NCI-H2107 (cell line): Measurements from ENCODE around the gene MAD1L1.
"Not testable (repeated sequence)": the region's sequence is repeated elsewhere in the genome, so short reads cannot be mapped to it uniquely, and the experiment has no call there.

ENCODE experiments used
- DNase-seq: peaks from one replicate; lab custom pipeline; 2025; lab: John Stamatoyannopoulos, UW

The MAD1L1 gene

DNA sequence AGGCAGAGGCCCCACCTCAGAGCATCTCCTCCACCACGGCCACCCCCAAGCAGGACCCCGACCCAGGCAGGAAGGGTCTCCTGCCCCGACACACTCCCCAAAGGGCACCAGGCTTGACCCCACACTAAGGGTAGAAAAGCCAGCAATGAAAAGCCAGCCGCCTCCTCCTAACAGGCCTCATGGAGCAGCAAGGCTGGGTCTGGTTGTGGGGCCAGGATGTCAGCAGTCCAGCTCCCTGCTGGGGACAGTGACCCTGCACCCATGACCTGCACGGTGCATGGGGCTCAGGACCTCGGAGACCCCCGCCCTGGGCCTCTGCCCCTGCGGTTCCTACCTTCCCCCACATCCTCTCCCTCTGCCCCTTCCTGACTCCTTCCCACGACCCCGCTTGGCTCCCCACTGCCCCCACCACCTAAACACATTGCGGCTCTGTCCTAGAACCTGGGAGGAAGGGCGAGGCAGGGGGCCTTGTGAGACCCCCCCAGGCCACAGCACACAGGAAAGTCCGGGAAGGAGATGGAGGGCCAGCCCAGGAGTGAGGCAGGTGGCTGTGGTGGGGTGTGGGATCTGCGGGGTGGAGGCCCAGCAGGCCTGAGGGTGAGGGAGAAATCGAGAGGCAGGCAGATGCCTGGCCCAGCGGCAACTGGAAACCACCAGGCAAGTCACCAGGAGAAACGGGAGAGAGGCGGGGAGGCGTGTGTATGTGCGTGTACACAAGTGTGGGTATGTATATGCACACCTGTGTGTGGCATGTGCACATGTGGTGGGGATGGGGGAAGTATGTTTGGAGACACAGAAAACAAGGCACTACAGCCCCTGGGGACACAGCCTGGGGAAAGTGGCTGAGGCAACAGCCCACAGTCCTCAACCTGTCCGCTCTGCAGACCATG is 229.9 kb downstream of the MAD1L1 start:
- DNase-seq: no peak

DNA sequence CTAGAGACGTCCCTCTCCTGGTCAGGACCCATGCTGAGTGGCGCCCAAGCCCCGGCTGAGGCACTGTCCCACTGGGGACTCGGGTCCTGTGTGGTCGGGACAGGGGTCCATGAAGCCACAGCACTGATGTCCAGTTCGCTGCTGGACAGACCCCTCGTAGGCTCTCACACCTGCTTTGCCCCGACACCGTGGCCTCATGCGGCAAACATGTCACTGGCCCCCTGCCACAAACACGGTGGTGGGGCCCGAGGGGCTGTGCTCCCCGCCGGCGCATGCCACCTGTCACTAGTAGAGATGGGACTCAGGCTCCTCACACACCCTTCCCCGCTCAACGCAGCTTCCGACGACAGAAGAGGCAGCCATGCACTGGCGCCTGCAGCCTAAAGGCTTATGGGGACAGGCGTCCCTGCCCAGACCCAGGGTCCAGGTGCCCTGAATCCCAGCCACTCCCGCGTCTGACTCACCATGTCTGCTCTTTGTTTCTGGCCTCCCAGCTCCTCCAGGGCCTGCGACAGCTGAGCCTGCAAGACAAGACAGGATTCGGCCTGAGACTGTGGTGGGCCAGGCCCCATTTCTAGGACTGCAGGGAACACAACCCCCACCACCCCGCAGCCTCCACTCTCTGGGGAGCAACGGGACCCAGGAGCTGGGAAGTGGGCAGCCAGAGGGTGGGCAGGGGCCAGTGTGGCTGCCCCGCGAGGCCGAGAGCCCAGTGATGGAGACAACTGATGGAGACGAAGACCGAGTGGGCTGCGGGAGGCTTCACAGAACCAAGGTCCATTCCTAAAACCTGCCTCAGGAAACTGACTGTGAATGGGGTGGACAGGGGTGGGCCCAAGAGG is 230.9 kb downstream of the MAD1L1 start:
- DNase-seq: no peak

DNA sequence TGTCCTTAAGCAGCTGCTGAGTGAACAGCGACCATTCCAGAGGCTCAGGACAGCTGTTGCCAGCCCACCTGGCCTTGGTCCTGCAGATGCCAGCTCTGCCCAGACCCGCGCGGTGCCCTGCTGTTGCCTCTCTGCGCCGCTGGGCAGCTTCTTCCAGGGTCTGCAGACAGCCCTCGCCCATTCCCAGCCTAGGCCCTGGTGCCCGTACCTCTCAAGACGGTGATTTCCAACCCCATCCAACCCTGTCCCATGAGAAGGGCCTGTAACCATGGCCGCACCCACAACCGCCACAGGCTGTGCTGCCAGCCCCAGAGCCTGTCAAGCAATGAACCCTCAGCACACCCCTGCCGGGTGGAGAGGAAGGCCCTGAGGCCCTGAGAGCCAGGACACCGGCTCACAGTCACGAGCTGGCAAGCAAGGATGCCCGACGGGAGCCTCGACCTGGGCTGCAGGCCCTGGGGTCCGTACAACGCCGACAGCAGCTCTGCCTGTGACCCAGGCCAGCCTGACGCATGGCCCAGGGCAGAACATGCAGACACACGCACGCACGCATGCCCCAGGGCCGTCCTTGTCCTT is 231.9 kb downstream of the MAD1L1 start:
- DNase-seq: no peak

DNA sequence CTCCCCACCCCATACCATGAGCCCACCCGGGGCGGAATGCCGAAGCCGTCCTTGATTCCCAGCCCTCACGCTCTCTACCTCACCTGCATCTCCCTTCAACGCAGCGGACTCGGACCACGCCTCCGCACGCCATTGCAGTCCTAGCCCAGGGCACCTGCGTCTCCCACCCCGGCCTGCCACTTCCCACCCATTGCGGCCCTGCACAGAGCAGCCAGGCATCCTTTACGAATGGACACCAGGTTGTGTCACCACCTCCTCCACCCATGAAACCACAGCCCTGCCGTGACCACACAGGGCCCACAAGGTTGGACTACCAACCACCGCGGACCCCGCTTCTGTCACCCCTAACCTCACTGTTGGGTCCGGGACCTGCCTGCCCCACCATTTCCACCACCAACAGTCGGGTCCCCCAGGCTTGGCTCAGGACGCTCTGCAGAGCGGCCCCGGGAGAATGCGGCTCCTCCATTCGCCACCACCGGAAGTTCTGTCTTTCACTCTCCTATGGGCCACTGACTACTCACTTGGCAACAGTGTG is 232.5 kb downstream of the MAD1L1 start:
- no peak for DNase-seq

GRCh38 chr7:1999278-1999984 is 233.3 kb downstream of the MAD1L1 start:
- DNase-seq: no peak

DNA sequence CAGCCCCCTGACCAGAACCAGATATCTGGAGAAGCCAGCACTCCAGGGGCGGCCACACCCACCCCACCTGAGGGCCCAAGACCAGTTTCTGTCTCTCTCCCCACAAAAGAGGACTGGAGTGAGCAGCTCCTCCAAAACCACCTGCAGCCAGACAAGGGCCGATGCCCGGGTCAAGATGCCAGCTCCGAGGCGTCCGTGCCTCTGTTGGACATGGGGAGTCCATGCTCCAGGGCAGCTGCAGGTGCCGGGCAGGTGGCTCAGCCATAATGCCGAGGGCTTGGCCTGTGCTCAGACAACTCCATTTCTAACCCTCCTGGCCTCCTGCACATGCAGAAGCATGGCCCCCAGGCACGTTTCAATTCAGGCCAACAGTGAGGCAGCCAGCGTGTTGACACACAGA is 234.6 kb downstream of the MAD1L1 start:
- DNase-seq: no peak

DNA sequence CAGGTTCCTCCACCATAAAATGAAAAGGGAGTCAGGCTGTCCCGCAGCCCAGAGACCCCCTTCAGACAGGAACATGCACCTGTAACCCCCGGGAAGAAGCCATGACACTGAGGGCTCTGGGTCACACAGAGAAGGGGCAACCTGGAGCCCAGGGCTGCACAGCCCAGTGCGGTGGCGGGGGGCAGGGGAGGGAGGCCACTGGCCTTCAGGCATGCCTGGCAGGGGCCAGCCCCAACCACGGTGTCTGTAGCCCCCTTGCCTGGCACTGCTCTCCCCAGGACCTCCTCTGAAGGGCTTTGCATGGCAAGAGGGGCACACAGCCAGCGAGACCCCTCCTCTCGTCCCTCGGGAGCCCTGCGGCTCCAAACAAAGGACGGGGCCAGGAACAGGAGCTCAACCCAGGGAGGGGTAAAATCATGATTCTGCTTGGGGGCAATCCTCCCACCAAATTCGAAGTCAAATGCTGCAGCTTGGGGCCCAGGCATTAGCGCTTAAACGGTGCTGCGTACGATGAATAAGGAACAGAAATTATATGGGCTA is 235.1 kb downstream of the MAD1L1 start:
- no peak for DNase-seq

GRCh38 chr7:1996816-1997215 is 235.9 kb downstream of the MAD1L1 start:
- no peak for DNase-seq

GRCh38 chr7:1995911-1996420 is 236.8 kb downstream of the MAD1L1 start:
- not testable (repeated sequence) for DNase-seq

GRCh38 chr7:1995426-1995825 is 237.3 kb downstream of the MAD1L1 start:
- no peak for DNase-seq

DNA sequence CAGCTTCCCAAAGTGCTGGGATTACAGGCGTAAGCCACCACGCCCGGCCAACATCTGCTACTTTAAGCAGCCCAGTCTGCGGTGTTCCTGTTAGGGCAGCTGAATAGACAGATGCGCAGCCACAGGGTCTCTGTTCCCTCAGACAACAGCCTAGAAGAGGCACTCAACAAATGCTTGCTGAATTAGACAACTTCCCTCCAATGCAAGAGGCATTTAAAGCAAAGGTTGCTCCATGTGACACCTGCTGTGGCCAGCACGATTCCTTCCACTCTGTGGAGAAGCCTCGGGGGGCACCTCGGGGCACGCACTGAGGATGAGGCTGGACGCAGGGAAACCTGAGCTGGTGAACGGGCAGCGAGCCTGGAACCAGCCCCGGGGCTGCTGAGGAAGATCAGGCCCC is 237.8 kb downstream of the MAD1L1 start:
- peak; percentile 58 for DNase-seq

DNA sequence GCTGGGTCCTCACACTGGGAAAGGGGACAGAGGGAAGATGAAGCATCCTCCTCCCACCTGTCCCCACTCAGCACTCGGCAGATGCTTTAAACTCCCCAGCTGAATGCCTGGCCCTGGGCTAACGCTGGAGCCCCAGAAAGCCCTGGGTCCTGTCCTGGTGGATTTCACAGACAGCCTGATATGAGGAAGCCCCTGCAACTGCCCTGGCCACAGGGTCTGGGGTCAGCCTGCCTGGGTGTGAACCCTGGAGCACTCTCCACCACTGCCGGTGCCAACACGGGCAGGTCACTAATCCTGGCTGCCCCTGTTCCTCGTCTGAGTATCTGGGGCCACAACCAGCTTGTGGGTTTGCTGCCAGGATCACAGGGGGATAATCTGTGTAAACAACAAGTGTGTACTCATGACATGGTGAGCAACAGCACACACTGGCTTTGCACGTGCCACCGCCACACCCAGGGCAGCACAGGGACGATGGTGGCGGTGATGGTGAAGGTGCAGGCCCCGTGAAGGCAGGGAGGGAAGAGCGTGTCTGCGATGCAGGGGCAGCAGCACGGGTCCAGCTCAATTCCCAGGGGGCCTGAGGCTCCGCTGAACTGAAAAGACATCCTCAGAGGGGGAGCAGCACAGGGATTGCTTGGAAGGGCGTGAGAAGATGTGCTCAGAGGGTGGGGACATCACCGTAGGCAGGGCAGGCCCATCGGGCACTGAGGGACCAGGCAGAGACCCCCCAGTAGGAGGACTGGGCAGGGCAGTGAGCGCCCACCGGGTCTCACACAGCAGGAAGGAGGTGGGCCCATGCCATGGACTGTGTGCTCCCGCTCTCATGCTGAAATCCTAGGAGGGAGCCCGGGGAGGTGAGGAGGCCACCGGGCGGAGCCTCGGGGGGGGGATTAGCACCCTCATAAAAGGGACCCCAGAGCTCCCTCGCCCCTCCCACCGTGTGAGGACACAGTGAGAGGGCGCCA is 238.7 kb downstream of the MAD1L1 start:
- no peak for DNase-seq

- DNase-seq: no peak
These were observed 239.6 kb downstream of the MAD1L1 start for GRCh38 chr7:1993031-1993695.

DNA sequence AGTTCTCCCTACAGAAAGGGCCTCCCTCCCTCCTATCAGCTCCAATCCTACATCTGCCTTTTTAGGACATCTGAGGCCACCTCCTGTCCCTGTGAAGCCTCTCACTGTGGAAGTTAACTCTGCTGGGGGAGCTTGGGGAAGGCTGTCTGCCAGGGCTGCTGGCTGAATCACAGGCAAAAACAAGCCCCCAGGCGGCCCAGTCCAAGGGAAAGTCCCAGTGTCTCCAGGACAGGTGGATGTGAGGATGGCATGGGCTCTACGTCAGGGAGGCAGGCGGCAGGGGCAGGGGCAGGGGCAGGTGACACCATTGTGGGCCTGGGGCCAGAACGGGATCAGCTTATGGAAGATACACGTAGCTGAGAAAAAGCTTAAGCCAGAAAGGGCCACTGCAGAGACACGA is 240.2 kb downstream of the MAD1L1 start:
- no peak for DNase-seq

- no peak for DNase-seq
These were observed 242.6 kb downstream of the MAD1L1 start for GRCh38 chr7:1990001-1990670.

- no peak for DNase-seq
These were observed 243.5 kb downstream of the MAD1L1 start for GRCh38 chr7:1989049-1989860.

DNA sequence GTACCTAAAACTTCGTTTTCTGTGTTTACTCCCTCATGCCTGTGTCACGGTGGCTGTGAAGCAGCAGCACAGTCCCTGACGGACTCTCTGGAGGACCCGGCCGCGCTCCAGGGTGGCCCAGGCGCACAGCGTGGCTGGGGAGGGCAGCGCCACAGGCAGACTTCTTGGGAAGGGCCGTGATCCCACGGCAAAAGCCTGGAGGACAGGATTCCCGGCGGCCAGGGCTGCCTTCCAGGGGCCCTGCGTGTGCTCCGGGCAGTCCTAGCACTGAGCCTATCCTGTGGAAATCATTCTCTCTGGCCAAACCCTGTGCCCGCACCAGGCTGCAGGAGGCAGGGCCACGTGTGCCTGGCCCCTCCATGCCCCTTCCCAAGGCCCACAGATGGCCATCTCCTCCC is 244.2 kb downstream of the MAD1L1 start:
- DNase-seq: no peak
